Hypothalamus (tissue), 51 donors: ENCODE results near the gene NCEH1.
A peak's percentile ranks its signal among the peaks of the same experiment; 100 is the strongest.
"Not testable (repeated sequence)": the region's sequence is repeated elsewhere in the genome, so short reads cannot be mapped to it uniquely, and the experiment has no call there.

ENCODE experiments used
- DNase-seq, 51 donors: peaks; one replicate each; lab custom pipeline; 2025; lab: John Stamatoyannopoulos, UW

The NCEH1 gene

GRCh38 chr3:172679599-172679998 is 31.3 kb downstream of the NCEH1 start:
- DNase-seq = no peak

DNA sequence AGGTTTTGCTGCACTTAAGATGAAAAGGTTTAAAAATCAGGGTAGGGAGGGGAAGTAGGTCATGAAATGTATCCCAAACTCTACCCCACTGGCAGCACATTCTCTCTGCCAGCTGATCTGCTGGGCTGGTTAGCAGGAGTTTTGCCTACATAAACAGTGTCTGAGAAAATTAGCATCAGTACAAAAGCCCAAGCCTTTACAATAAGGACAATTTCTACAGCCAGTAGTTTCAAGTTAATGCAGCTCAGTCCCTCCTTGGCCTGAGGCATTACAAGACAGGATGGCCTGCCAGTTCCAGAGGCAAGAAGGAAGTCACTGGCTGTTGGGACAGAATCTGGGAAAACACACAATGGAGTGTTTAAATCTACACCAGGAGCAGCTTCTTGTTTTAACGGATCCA is 32.8 kb downstream of the NCEH1 start:
- DNase-seq = peak in 5 of 51 donors; percentile 8 to 43 (median 17)

- DNase-seq = no peak
These were observed 34.5 kb downstream of the NCEH1 start for GRCh38 chr3:172676196-172676922.

DNA sequence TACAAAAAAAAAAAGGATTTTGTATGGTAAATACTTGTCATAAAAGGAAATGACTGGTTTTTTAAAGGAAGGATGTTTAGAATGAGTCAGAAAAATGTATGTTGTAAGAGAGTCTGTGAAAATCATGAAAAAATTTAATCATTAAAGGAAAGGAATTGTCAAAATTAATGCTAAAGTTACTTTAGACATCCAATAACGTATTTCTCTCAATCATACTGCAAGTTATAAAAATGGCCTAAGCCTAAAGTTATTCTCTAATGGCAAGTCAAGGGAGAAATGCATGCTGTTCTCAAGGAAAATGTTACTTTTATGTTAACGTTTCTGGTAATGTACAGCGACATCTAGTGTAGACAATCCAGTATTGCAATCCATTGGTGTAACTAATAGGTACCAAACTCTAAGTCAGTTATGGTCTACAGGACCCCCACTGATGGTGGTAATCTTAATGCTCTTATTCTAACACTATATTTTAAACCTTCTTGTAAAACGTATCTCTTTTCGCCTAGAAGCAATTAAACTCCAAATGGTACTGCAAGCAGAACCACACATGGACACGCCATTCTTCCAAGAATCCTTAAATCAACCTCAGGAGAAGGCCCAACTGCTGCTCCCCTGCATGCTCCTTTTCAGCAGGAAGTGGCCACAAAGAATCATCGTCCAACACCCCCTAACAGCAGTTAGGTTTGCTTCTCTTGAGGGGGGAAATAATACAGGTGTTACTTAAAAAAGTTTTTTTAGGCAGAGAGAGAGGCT is 35.2 kb downstream of the NCEH1 start:
- DNase-seq = peak in 1 of 51 donors; percentile 18

- peak in 9 of 51 donors; percentile 4 to 20 (median 14) for DNase-seq
These were observed 37.6 kb downstream of the NCEH1 start for GRCh38 chr3:172673210-172673679.

- no peak for DNase-seq
These were observed 41.8 kb downstream of the NCEH1 start for GRCh38 chr3:172669021-172669420.

DNA sequence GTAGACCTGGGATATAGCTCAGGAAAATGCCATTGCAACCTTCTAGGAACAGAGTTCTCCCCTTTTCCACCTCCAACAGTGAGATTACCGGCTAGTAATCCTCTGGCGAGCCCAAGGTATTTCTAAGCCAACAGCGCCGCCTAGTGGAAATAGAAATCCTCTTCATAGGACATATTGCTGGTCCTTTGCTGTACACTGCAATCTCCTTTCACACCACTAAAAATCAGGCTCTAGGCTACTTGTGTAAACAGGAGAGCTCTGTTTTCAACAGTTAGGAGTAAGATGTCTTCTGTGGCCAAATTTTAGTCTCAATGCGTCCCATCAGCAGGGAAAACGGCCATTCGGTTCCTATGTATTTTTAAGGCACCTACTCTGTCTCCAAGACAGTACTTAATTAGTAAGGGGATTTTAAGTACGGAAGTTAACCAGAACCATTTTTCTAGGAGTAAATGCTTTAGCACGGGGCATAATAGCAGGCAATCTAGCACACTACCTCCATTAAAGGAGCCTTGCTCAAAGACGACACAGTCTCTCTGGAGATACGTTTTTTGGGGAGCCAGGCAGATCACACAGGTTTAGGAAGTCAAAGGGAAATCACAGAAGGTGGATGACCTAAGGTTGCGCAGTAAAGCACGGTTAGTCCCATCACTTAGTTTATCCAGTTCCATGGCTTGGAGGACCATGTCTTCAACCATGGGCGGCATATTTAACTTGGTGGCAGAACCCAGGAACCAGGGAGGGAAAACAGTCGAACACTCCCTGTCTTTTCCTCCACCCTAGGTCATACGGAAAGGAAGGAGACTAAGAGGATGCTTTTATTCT is 43.8 kb downstream of the NCEH1 start:
- peak in 39 of 51 donors; percentile 3 to 89 (median 51) for DNase-seq

DNA sequence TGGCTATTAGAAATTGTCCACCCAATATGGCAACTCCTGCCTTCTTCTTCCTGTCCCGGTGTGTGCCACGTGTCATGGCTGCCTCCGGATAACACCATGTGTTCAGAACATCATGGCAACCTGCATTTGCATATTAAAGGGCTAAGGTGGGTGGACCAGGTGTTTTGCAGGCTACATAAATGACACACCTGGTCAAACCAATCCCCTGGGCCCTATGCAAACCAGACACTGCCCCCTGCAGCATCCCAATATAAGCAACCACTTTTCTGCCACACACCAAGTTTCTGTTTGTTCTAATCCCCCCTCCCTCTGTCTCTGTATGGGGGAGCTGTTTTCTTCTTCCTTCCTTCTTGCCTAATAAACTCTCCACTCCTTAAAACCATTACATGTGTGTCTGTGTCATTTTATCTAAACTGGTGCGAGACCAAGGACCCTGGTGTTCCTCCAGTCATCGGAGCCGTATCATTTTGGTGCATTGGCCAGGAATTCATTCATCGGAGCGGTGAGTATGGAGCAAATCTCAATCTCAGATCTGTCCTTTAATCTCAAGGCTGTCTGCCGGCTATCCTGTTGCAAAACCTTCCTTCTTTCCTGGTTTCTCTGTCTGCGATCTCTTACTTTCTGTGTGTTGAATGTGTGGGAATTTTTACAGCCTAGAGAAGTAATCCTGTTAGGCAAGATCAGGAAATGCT is 44.5 kb downstream of the NCEH1 start:
- DNase-seq = no peak

- DNase-seq = not testable (repeated sequence)
These were observed 45.4 kb downstream of the NCEH1 start for GRCh38 chr3:172665510-172665909.

DNA sequence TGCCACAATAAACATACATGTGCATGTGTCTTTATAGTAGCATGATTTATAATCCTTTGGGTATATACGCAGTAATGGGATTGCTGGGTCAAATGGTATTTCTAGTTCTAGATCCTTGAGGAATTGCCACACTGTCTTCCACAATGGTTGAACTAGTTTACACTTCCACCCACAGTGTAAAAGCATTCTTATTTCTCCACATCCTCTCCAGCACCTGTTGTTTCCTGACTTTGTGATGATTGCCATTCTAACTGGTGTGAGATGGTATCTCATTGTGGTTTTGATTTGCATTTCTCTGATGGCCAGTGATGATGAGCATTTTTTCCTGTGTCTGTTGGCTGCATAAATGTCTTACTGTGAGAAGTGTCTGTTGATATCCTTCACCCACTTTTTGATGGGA is 50.4 kb downstream of the NCEH1 start:
- not testable (repeated sequence) for DNase-seq

DNA sequence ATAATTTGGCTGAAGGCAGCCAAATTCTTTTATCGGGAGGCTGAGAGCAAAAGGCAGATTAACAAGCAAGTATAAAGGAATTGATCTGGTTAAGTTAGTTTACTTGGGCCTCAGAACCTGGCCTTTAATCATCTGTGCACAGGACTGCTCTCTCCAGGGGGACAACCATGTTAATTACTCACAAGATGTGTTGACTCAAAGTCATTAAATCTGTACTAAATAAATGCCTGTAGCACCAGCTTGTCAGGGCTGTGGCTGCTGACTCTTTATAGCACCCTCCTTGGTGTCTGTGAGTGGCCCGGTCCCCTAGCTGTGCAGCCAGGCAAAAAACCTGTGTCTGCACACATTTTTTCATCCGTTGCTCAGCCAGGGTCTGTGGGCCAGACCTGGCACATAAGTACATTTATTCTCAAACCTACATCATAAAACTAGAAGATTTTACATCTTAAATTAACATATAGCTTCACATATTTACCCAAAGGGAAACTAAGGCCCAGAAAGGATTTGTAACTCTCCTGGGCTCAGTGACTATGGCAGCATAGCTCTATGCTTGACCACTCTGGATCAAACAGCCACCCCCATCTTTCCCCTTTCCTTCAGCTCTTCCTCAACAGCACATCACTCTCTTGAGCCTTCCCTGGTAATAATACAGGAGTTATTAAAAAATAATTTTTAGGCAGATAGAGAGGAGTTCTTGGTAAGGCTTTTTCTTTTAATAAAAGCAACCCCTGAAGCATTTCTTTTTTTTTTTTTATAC is 51.4 kb downstream of the NCEH1 start:
- no peak for DNase-seq

GRCh38 chr3:172658344-172659245 is 52.3 kb downstream of the NCEH1 start:
- DNase-seq = no peak

DNA sequence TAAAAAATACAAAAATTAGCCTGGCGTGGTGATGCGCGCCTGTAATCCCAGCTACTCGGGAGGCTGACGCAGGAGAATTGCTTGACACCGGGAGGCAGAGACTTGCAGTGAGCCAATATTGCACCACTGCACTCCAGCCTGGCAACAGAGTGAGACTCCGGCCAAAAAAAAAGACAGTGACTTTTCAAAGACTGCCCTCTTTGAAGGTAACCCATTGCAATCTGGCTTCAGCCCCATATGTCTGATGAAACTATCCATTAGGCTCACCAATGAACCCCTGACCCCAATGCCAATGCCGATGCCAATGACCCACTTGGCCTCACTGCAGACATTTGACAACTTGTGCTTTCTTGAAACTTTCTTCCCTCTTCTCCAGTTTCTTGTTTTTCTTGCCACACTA is 54.3 kb downstream of the NCEH1 start:
- no peak for DNase-seq

DNA sequence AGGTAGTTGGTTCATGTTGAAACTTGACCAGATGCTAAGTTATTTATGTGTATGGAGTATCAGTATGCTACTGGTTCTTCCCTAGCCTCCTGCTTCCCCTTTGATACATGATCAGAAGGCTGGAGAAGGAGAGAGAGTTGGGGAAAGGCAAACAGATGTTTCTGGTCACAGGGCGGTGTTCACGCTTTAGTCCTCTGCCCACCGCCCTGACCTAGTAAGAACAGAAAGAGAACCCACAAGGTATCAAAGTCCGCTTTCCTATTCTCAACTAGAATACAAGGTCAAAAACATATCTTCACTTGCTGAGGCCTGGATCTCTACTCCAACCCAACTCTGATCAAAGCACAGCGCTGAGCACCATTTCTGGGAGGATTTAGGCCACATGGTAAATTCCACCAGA is 55.5 kb downstream of the NCEH1 start:
- no peak for DNase-seq

DNA sequence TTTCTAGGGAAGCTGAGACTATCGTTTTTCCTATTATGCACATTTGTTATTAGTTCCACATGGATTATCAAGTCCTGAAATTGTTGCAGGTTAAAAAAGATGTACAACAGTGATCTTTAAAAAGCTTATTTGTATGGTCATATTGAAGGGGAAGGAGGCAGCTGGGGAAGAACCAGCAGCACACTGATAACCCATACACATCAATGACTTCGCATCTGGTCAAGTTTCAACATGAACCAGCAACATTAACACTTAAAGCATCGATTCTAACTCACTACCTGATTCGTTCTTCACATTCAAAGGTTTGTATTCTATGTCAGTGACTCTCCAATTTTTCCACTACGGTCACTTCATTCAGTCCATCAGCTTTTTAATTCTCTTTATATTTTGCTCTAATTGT is 56.4 kb downstream of the NCEH1 start:
- no peak for DNase-seq

GRCh38 chr3:172653004-172653572 is 57.8 kb downstream of the NCEH1 start:
- no peak for DNase-seq

DNA sequence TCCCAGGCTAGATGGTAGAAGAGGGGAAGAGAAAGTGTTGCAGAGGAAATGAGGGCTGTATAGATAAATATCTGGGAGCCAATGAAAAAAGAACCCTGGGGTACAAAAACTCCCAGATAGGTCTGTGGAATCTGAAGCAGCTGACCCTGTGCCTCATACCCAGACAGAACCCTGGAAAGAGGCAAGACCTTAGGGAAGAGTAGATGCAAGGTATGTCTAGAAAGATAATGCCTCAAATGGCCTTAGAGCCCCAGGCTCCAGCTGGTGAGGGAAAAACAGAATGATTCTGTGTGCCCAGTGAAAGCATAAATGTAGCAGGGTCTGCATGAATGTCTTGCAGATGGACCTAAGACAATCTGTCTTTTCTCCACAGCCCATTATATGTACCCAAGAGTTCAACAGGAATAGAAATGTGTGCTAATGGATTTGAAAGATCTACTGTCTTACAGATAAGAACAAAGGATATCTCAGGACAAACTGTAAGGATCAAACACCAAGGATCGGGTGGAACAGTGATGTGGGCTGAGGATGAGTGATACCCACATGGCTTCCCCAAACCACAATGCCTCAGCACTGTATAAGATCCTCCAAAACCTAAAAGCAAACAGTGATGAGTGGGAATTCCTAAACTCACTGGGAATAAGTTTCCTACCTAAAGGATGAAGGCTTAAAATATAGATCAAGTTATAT is 58.8 kb downstream of the NCEH1 start:
- no peak for DNase-seq

GRCh38 chr3:172649987-172650386 is 60.9 kb downstream of the NCEH1 start:
- DNase-seq = no peak
